PC-3 (cell line): Measurements from ENCODE around the gene GRIK5.

Experiments
- EZH2 ChIP-seq: fragments of 300-600 bp; sonication (generic); IDR thresholded peaks from one replicate; pipeline ENCODE4 v1.6.1; 2017; ENCODE audit warnings: antibody characterized with exemption, mild to moderate bottlenecking, low read length; ENCODE audit not compliant: unreplicated experiment
- EZH2phosphoT487 ChIP-seq: fragments of 300-600 bp; sonication (generic); IDR thresholded peaks from 2 replicates; pipeline ENCODE4 v1.6.1; 2018; ENCODE audit warnings: mild to moderate bottlenecking, antibody characterized with exemption, low read length, borderline replicate concordance
- TF ChIP-seq, protein P1 (sequence below): fragments of 300-600 bp; sonication (generic); conservative IDR thresholded peaks from 2 replicates; pipeline ENCODE4 v1.5.1; 2017; ENCODE audit warnings: antibody characterized with exemption, low read depth, mild to moderate bottlenecking, low read length

DNA sequence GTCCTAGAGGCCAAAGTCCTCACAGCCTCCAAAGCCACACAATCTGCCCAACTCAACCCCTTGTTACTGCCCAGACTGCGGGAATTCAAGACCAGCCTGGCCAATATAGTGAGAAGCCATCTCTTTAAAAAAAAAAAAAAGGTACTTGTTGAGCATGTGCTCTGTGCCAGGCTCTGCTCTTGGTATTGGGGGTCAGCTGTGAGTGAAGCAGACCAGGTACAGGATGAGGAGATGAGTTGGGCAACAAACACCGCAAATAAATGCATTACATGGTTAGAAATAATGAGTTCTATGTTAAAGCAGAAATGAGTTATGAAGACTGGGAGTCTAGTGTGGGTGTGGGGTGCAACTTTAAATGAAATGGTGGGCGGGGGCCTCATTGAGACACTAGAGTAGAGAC lies 9.9 kb downstream of the GRIK5 start:
- TF ChIP-seq, protein P1, sequence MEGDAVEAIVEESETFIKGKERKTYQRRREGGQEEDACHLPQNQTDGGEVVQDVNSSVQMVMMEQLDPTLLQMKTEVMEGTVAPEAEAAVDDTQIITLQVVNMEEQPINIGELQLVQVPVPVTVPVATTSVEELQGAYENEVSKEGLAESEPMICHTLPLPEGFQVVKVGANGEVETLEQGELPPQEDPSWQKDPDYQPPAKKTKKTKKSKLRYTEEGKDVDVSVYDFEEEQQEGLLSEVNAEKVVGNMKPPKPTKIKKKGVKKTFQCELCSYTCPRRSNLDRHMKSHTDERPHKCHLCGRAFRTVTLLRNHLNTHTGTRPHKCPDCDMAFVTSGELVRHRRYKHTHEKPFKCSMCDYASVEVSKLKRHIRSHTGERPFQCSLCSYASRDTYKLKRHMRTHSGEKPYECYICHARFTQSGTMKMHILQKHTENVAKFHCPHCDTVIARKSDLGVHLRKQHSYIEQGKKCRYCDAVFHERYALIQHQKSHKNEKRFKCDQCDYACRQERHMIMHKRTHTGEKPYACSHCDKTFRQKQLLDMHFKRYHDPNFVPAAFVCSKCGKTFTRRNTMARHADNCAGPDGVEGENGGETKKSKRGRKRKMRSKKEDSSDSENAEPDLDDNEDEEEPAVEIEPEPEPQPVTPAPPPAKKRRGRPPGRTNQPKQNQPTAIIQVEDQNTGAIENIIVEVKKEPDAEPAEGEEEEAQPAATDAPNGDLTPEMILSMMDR = no peak
- no peak for TF ChIP-seq EZH2
- no peak for TF ChIP-seq EZH2phosphoT487
